Hepatocyte (in vitro differentiated cells): ENCODE measurements around the gene GPR139. TPM values are rescaled to one million over a fixed set of nuclear protein-coding genes. Genes with fewer than 3 reads are reported as not detected.

Experiments
- DNase-seq: peaks from one replicate; pipeline ENCODE4 v3.0.0-alpha.2; 2016; ENCODE audit warnings: low spot score
- H2AFZ ChIP-seq: fragments of 200-600 bp; sonication (generic); 2 replicates; pipeline ENCODE4 v1.6.0; 2016; ENCODE audit warnings: antibody characterized with exemption, mild to moderate bottlenecking
- H3K27ac ChIP-seq: fragments of 200-600 bp; sonication (generic); 2 replicates; pipeline ENCODE4 v1.5.1; 2016; ENCODE audit warnings: mild to moderate bottlenecking
- H3K27me3 ChIP-seq: fragments of 200-600 bp; sonication (generic); 2 replicates; pipeline ENCODE4 v1.6.1; 2016
- H3K36me3 ChIP-seq: fragments of 200-600 bp; sonication (generic); replicated peaks from 2 replicates; pipeline ENCODE4 v1.5.1; 2016; ENCODE audit warnings: low read depth; ENCODE audit not compliant: insufficient read depth
- H3K4me1 ChIP-seq: fragments of 200-600 bp; sonication (generic); 2 replicates; pipeline ENCODE4 v1.5.1; 2016; ENCODE audit warnings: mild to moderate bottlenecking, moderate library complexity; ENCODE audit not compliant: insufficient read depth
- H3K4me2 ChIP-seq: fragments of 200-600 bp; sonication (generic); 2 replicates; pipeline ENCODE4 v1.6.0; 2016
- H3K4me3 ChIP-seq: fragments of 200-600 bp; sonication (generic); 2 replicates; pipeline ENCODE4 v1.5.1; 2016; ENCODE audit warnings: mild to moderate bottlenecking
- H3K79me2 ChIP-seq: fragments of 200-600 bp; sonication (generic); 2 replicates; pipeline ENCODE4 v1.6.0; 2017; ENCODE audit warnings: mild to moderate bottlenecking
- H3K9me2 ChIP-seq: fragments of 200-600 bp; sonication (generic); replicated peaks from 2 replicates; pipeline ENCODE4 v1.6.0; 2017; ENCODE audit warnings: mild to moderate bottlenecking; ENCODE audit not compliant: insufficient read depth
- H3K9me3 ChIP-seq: fragments of 200-600 bp; sonication (generic); 2 replicates; pipeline ENCODE4 v1.5.1; 2016; ENCODE audit warnings: low read depth, mild to moderate bottlenecking
- H4K20me1 ChIP-seq: fragments of 200-600 bp; sonication (generic); 2 replicates; pipeline ENCODE4 v1.6.0; 2016; ENCODE audit warnings: mild to moderate bottlenecking; ENCODE audit not compliant: insufficient read depth, poor library complexity, severe bottlenecking
- EZH2 ChIP-seq: fragments of 200-600 bp; sonication (generic); IDR thresholded peaks from 2 replicates; pipeline ENCODE4 v1.6.1; 2016; ENCODE audit warnings: antibody characterized with exemption, mild to moderate bottlenecking, borderline replicate concordance
- EZH2phosphoT487 ChIP-seq: fragments of 200-600 bp; sonication (generic); IDR thresholded peaks from one replicate; pipeline ENCODE4 v1.6.1; 2018; ENCODE audit warnings: antibody characterized with exemption, mild to moderate bottlenecking, low read depth, moderate library complexity; ENCODE audit not compliant: unreplicated experiment, severe bottlenecking
- WGBS: methylation state at CpG from one replicate; pipeline ENCODE4 v1.1.6; 2016; ENCODE audit warnings: low lambda C conversion rate; ENCODE audit errors: missing lambda C conversion rate; 5-methylcytosine and 5-hydroxymethylcytosine counted together
- polyA plus RNA-seq: library from polyadenylated mRNA; unstranded; fragments of >200 nt; fragmentation: Nextera tagmentation; extraction: Ambion mirVana; gene quantifications from 2 replicates; pipeline ENCODE4 v1.2.1, GENCODE V29; 2016
- total RNA-seq: library from RNA; depleted of rRNA; stranded (reverse); fragments of >200 nt; gene quantifications from 2 replicates; pipeline ENCODE4 v1.2.3, GENCODE V29; 2014
- TF ChIP-seq, protein P1 (sequence below): fragments of 200-600 bp; sonication (generic); IDR thresholded peaks from 2 replicates; pipeline ENCODE4 v1.5.1; 2016; ENCODE audit warnings: antibody characterized with exemption, mild to moderate bottlenecking; ENCODE audit not compliant: poor library complexity

The GPR139 gene
- total and polyA plus RNA-seq, 2 experiments from 2014 or later, result not detected

- 79% methylated on average over 4 of the region's 4 CpGs for WGBS
- H3K27me3 ChIP-seq, result peaks cover 68% of the 10 kb centered on the region
- no peaks in the 10 kb centered on the region for H3K36me3 ChIP-seq
Measured at GRCh38 chr16:20075243-20075642, 1.6 kb upstream of the GPR139 start.

GRCh38 chr16:20074099-20074991, 655 bp upstream of the GPR139 start:
- Histone ChIP-seq H3K27me3 (peaks cover 75% of the 10 kb centered on the region), H3K4me2 (peak overlapping the region; percentile 73), H3K4me1 (no peaks in the 10 kb centered on the region), H4K20me1 (no peaks in the 10 kb centered on the region), H2AFZ (no peak overlapping the region), H3K4me3 (no peak overlapping the region), H3K9me2 (no peaks in the 10 kb centered on the region), H3K36me3 (no peaks in the 10 kb centered on the region), H3K27ac (no peak overlapping the region), H3K79me2 (no peaks in the 10 kb centered on the region), H3K9me3 (no peaks in the 10 kb centered on the region)
- no peak for DNase-seq
- TF ChIP-seq EZH2, result no peak
- no peak for TF ChIP-seq EZH2phosphoT487
- TF ChIP-seq, protein P1, sequence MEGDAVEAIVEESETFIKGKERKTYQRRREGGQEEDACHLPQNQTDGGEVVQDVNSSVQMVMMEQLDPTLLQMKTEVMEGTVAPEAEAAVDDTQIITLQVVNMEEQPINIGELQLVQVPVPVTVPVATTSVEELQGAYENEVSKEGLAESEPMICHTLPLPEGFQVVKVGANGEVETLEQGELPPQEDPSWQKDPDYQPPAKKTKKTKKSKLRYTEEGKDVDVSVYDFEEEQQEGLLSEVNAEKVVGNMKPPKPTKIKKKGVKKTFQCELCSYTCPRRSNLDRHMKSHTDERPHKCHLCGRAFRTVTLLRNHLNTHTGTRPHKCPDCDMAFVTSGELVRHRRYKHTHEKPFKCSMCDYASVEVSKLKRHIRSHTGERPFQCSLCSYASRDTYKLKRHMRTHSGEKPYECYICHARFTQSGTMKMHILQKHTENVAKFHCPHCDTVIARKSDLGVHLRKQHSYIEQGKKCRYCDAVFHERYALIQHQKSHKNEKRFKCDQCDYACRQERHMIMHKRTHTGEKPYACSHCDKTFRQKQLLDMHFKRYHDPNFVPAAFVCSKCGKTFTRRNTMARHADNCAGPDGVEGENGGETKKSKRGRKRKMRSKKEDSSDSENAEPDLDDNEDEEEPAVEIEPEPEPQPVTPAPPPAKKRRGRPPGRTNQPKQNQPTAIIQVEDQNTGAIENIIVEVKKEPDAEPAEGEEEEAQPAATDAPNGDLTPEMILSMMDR, result no peak
- 22% methylated on average over 30 of the region's 34 CpGs for WGBS

More at GRCh38 chr16:20075243-20075642, 1.6 kb upstream of the GPR139 start:
- Histone ChIP-seq H2AFZ (no peak overlapping the region), H3K4me2 (no peak overlapping the region), H3K9me2 (no peaks in the 10 kb centered on the region), H3K79me2 (no peaks in the 10 kb centered on the region), H3K4me1 (no peaks in the 10 kb centered on the region), H3K4me3 (no peak overlapping the region), H4K20me1 (no peaks in the 10 kb centered on the region), H3K27ac (no peak overlapping the region), H3K9me3 (no peaks in the 10 kb centered on the region)
- DNase-seq, result no peak
- TF ChIP-seq, protein P1, result no peak
- TF ChIP-seq EZH2, result no peak
- TF ChIP-seq EZH2phosphoT487, result no peak

DNA sequence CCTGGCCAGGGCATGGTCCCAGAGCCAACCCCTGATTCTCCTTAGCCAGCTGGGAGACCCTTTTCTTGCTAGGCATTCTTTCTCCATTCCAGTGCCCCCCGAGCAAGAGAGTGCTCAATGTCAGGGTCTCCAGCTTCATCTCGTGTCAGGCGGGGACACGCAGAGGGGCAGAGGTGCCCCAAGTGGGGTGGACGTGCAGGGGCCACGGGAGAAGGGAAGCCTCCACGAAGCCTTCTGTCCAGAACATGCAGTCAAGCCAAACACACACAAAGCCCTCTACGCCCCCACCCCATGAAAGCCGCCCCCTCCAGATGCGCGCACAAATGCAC, 852 bp downstream of the GPR139 start:
- WGBS, result 29% methylated on average over 9 of the region's 11 CpGs
- peaks cover 75% of the 10 kb centered on the region for H3K27me3 ChIP-seq

More for the DNA sequence above, 852 bp downstream of the GPR139 start:
- Histone ChIP-seq H3K9me3 (no peaks in the 10 kb centered on the region), H3K4me1 (no peaks in the 10 kb centered on the region), H3K4me2 (no peak overlapping the region), H3K27ac (no peak overlapping the region), H2AFZ (no peak overlapping the region), H3K9me2 (no peaks in the 10 kb centered on the region), H3K4me3 (no peak overlapping the region), H4K20me1 (no peaks in the 10 kb centered on the region), H3K79me2 (no peaks in the 10 kb centered on the region), H3K36me3 (no peaks in the 10 kb centered on the region)
- TF ChIP-seq EZH2 (no peak), EZH2phosphoT487 (no peak)
- TF ChIP-seq, protein P1, result no peak
- no peak for DNase-seq
